ENCODE measurements around the gene PPOX.
A peak's percentile ranks its signal among the peaks of the same experiment; 100 is the strongest.

PPOX gene

DNA sequence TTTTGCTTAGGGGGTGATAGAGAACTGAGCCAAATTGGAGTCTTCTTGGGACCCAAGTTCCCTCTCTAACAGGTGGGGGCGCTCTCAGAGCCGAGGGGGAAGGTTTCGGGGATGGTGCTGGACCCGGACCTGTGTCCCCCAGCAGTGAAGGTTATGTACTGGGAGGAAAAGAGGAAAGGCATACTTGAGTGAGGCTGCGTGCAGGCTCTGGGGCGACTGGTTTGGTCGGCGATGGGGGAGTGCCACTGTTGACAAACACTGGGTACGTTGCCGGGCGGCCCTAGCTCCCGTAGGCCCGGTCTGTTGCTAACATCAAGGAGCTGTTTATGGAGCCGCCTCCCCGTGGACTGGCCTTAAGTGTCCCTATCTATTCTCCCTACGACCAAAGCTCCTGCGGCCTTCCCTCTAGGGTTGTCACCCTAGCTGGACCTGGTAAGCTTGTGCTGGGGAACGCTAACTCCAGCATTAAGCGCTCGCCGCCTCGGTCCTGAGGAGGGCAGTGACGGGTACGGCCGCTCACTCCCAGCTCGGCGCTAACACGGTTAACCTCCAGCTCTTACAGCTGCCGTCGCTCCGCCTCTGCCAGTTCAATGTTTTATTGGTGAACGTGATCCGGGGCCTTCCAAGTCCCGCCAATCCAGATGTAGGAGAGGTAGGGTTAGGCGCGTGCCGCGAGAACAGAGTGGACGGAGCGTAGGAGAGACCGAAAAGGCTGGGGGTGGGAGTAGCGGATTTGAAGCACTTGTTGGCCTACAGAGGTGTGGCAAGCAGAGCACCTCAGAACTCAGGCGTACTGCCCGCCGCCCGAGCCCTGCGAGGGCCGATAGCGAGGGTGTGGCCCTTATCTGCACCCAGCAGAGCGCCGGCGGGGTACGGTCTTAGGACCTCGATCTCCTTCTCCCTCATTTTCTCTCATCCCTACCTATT lies at the start of gene PPOX:
Gene PPOX (plus strand): TSS at position 685 of the 927 bp plus-strand sequence. CDS start 422 bp downstream, outside the sequence.
- peak; percentile 96 to 98 for ATAC-seq

DNA sequence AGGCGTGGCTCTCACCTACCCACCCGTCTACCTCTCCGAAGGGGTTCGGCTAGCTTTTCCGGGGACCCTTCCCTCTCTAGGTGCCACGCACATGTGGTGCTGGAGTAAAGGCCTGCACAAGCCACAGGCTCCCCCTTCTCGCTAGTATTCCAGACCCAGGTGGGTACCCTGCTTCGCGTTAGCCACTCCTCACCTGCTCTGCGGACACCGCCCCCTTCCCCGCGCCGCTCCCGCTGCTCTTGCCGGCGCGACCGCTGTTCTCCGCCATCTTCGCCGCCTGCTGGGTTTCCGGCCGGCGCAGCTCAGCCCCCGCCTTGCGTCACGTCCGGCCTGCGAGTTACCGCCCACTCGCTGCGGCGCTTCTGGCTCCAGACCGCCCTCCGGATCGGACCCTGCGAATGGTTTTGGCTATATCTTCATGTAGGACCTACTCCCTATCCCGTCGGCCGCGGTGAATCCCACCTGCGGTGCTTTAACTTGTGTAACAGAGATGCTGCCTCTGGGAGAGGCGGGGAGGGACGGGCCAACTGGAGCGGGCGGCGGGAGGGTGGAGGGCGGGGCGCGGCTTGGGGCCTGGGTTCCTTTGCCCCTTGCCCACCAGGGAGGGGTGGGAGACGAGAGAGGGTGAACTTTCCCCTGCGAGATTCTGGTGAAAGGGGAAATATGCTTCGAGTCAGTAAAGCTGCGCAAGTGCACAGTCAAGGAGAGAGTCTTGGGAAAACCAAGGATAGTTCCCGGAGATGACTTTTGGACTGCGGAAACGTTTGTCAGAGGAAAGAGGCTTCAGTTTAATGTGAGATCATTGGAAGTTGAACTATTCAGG lies 48.3 kb upstream of the PPOX start, which contains the start of the genes NIT1 and PFDN2:
Gene NIT1 (plus strand): TSS at position 347 of the 823 bp plus-strand sequence. CDS start 72 bp downstream, at position 419.
Gene PFDN2 (minus strand): TSS at position 279 of the 823 bp plus-strand sequence. CDS start 11 bp downstream, at position 268.
- peak; percentile 56 to 59 for ATAC-seq

DNA sequence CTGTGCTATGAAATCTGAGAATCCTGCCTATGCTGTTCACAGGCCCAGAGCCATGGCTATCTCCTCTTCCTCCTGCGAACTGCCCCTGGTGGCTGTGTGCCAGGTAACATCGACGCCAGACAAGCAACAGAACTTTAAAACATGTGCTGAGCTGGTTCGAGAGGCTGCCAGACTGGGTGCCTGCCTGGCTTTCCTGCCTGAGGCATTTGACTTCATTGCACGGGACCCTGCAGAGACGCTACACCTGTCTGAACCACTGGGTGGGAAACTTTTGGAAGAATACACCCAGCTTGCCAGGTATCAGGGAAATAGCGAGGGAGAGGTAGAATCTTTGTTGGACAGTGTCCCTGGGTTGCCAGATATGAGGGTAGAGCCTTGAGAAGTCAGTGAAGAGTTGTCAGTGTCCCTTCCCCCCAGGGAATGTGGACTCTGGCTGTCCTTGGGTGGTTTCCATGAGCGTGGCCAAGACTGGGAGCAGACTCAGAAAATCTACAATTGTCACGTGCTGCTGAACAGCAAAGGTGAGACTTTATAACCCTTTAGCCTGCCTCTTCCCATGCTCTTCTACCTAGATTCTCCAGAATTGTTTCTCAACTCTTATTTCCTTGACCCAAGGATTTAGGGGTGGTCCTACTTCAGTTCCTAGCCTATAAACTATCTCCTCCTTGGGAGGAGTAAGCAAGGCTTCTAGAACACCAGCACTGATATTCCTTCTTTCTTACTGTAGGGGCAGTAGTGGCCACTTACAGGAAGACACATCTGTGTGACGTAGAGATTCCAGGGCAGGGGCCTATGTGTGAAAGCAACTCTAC lies 46.9 kb upstream of the PPOX start:
- peak; percentile 49 to 58 for ATAC-seq

DNA sequence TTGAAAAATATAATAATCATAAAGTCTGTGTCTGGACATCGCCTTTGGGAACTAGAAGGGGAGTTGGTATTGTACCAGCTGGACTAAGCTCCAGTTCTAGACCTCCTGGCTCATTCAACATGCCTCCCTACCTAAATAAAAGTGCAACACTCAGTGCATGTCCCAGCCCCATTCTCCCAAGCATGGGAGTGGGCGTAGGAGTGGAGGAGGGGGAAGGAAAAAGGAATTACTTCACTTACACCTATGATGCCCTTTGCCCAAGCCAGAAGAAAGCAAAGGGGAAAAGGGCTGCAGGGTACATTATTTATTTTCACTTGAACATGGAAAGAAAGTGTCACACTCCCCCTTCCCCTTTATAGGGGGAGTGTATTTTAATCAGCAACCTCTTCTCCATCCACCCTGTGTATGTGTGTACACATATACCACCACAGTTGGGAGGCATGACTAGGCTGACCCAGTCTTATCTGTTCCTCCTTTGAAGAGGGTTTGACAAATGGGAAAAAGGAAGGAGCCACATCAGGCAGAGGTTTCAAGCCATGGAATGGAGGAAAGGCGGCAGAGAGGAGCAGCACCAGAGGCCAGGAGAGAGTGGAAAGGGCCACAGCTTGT lies 45.1 kb upstream of the PPOX start:
- no peak for ATAC-seq

DNA sequence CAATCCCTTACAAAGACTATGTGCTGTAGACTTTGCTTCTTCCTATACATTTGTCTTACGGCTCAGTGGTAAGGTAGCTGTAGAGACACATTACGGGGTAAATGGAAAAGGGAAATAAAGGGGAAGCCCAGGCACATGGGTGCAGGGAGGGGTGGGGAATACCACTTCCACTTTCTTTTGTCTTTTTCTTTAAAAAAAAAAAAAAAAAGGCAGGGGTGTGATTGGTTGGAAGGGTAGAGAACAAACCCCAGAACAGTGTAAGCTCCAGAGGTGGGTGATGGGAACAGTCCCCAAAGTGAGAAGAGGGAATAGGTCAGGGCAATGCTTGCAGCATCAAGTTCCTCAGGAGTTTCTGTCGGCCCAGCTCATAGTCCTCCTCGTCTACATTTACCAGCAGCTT lies 44.4 kb upstream of the PPOX start:
- no peak for ATAC-seq

DNA sequence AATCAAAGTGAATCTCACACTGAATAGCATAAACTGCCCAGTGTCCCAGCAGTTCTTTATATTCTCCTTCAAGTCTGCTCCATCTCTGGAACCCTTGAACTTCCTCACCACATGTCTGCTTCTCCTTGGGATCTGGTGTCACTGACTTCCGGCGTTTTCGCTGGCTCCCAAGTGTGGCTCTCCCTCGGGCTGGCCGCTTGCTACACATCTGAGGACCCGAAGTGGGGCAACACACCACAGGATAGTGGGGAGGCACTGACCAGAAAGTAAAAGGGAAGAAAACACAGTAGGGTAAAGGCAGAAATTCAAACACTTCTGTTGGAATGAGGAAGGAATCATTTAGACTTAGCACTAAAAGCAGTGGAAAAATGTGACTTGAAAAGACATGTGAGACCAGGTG lies 43.3 kb upstream of the PPOX start:
- ATAC-seq = no peak

DNA sequence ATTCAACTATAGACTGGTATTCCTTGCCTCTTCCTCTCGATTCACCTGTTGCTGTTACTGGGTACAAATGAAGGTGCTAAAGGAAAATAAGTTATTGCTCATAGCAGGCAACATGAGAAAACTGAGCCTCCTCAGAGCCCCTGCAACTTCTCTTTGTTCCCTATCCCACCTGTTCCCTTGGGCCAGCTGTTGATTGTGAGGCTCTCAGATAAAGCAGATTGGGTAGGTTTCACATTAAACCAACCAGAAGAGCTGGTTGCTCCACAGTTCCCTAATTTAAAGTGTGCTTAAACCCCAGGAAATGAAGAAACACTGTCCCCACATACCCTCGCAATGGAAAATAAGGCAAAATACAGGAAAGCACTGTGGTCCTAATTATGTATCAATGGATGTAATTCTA lies 38.6 kb upstream of the PPOX start:
- ATAC-seq = no peak

DNA sequence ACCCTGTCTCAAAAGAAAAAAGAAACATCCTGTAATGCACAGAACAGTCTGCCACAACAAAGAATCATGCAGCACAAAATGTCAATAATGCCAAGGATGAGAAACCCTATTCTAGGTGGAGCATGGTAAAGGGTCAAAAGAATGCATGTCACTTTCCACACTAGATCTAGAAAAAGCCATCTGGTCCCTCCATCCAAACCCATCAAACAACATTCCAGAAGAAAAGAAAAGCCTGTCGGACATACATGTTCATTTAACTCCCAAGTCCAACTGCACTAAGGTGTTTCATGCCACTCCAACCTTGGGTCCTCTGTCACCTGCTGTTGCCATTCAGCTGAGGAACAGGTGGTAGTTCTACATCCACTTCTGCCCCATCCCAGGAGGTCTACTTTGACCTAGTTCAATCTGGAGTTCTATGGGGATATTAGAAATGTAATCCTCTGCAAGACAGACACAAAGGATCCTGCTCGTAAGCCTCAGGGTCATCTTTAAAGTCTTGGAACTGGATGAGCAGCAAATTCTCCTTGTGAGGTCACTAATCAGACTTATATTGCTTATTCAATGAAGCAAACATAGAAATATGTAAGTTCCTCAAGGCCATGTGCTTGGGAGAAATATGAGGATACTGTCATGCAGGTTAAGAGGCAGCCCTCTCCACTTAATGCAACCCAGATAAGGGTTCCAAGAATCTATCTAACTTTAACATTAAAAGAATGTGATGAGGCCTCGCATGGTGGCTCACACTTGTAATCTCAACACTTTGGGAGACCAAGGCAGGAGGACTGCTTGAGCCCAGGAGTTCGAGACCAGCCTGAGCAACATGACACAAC lies 37.4 kb upstream of the PPOX start:
- no peak for ATAC-seq

DNA sequence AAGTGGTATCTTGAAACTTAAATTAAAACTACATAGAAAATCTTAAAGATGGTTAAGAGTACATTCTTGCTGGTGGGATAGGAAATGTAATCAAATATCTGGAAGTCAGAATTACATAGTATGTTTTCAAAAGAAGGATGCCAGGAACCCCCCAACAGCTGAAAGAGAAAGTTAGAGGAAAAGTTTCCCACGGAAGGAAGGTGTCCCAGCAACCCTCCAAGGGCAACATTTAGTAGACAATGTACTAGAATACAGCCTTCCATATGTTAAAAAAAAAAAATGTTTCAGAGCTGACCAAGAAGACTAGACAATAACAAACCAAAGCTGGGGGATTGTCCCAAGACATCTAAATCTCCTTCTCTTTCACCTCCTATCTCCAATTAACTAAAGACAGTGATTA lies 36.0 kb upstream of the PPOX start:
- ATAC-seq = no peak

DNA sequence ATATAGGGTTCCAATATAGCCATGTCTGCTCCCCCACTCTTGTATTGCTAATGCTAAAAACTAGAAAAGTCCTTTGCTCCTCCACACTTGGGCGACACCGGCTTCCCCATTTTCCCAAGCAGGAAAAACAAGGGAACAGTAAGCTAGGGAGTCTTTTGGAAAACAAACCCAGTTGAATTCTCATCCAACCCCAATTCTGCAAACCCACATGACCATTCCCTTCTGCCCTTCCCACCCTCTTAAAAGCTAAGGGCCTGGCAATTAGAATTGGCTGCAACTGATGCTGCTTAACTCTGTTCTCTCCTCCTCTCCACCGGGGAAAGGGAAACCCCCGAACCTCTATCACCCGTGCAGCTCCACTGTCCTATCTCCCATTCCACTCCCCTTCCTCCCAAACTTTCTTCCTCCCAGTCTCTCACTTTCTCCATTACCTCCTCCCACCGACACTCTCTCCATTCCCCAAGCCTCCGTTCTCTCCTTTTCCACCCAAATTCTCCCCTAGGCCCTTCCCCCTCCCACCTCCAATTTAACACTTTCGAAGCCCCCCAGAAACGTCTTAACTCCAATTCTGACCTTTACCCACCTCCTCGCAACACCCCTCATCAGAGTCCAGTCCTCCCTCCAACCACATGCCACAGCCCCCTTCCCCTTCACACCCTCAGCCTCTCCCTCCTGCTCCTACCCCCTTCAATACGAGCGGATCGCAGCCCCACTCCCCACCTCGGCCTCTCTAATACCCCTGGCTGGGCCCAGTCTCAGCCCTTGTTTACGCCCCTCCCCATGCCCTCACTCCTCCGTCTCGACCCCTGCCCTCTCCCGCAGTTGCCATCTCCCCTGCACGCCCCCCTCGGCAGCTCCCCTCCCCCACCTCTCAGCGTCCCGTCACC lies 34.5 kb upstream of the PPOX start:
- ATAC-seq = no peak

DNA sequence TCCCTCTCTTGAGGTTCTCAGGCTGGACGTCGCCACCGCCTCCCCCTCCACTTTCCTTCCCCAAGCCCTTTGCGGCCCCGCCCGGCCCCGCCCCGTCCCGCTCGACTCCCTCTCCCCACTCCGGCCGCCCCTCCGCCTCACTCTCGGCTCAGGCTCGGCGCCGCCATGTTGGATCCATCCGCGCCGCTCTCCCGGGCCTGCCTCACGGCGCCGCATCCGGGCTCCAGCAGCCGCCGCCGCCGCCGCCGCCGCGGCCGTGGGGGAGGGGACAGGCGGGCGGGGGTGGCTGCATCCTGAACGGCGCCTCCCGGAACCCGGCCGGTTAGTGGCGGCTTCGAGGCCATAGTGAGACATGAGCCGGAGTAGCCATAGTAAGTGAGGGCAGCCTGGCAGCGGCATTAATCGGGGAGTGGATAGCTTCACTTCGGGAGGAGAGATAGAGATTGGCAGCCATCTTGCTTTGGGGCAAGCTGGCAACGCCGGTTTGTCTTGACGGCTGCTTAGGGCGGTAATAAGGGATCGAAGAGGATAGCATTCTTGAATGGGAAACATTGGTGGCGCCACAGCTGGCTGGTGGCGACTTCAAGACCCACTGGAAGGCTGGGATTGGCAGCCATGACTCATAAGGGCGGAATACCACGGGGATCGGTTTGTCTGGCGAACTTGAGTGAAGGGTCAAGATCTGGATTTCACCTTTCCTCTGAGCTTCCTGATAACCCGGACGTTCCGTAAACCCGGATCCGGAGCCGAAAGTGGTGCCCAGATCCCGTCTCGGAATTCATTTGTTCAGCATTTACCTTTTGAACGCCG lies 33.6 kb upstream of the PPOX start, which contains the start of gene DEDD:
Gene DEDD (minus strand): TSS at position 258 of the 810 bp plus-strand sequence. CDS start 8,205 bp downstream, outside the sequence.
- ATAC-seq = peak; percentile 96 to 97

DNA sequence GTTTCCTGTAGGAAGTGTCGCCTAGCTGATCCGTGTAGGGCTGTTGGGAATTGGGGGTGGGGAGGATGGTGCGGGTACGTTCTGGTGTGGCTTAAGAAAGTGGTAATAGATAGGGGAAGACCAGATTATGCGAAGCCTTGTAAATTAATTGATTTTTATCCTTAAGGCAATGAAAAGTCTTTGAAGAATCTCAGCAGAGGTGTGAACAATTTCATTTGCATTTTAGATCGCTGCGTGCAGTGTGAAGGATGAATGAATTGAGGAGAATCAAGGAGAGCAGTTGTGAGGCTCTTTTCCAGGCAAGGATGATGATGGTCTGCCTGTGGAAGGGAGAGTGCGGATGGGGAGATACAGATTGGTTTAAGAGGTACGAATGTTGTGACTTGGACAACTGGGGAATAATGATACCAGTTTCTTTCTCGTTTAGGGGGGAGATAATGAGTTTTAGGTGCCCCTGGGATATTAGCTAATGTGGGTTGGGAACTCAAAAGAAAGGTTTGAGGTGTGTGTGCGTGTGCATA lies 32.9 kb upstream of the PPOX start:
- no peak for ATAC-seq

DNA sequence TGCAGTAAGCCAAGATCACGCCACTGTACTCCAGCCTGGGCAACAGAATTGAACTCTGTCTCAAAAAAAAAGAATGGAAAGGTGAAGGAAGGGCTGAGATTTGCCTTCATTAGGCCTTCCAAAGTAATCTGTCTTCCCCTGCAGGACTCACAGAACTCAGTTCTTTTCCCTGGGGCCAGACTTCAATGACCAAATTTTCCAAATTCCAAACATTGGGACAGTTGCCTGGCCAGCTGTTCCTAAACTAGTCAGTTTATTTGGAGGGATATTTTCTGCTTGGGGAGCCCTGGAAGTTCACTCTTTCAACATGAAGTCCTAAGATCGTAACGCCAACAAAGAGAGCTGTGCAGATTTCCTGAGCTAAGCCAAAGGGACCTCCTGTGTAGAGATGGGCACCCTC lies 28.3 kb upstream of the PPOX start:
- ATAC-seq = no peak

DNA sequence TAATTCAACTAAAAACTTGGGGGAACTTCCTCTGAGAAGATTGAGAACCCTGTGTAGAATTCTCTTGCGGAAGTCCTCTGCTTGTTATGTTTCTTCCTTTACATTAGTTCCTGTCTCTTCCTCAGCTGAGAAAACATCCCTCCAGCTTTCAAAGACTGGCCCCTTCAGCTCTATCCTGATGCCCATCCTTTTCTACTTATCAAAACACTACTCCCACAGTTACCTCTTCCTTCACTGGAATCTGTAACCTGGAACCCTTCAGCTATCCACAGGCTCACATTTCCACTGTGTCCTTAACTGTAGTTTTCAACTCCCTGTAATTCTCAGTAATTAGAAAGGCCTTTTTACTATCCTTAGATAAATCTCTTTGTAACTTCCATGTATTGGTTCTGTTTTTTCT lies 27.8 kb upstream of the PPOX start:
- no peak for ATAC-seq

DNA sequence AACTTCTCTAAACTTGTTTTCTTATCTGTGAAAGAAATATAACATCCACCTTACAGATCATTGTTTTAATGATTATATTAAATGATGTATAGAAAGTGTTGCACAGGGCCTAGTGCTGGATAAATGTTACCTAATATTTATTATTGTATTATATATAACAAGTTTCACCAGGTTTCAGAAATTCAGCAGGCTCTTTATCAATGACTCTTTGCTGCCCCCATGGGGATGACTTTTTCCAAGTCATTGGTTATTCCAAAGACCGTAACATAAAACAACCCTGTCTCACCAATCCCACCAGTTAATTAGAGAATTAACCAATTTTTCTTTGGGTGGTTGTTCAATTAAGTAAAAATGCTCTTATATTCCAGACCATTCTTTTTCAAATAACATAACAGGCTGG lies 26.5 kb upstream of the PPOX start:
- ATAC-seq = peak in 1 of 2 donors; percentile 17

DNA sequence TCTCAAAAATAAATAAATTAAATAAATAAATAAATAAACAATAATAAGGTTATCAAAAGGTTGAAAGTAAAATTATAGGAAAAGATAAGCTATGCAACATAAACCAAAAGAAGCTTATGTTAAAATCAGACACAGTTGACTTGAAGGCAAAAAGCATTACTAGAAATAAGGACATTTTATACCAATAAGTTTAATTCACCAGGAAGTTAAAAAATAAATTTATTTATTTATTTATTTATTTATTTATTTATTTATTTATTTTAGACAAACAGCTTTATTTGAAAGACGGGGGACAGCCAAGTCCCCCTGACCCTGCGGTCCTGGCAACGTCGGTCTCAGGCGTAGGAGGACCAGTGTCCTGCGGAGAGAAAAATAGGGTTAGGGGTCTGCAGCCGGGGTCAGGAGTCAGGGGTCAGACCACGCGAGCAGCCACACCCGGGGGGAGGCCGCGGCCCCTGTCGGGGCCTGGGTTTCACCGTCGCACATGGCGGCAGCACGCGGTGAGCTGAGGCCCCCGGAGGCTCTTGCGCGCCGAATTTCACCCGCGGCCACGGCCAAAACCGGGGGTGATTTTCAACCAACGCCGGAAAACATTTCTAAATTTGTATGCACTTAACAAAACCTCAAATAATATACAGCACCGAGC lies 25.3 kb upstream of the PPOX start:
- ATAC-seq = no peak

DNA sequence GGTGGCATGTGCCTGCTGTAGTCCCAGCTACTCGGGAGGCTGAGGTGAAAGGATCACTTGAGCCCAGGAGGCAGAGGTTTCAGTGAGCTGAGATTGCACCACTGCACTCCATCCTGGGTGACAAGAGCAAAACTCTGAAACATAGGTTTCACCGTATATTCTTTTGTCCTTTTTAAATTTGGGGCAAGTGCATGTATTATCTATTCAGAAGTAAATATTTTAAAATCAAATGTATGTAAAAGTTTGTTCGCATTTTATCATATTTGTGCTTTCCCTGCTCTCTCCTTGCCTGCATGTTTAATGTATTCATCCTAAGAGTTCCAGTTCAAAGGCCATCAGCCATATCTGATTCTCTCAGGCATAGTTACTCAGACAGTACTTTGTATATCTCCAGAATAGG lies 20.4 kb upstream of the PPOX start:
- no peak for ATAC-seq

DNA sequence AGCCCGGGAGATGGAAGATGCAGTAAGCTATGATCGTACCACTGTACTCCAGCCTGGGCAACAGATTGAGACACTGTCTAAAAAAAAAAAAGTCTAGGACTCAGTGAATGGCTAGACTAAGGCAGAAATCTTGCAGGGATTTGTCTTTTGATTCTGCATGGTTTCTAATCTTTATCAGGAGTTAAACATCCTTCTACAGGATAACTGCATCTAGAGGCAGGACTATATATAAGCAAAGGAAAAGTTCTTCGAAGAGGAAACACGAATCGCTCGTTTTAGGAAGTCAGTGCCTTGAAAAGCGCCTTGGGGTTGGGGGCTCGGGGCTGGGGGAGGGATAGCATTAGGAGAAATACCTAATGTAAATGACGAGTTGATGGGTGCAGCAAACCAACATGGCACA lies 13.1 kb upstream of the PPOX start:
- peak in 1 of 2 donors; percentile 2 for ATAC-seq
